ENCODE data around the gene ZNF112.
A peak's percentile ranks its signal among the peaks of the same experiment; 100 is the strongest.

The ZNF112 gene

GRCh38 chr19:44313231-44313630 is 43.2 kb downstream of the ZNF112 start:
- Mint-ChIP-seq H3K9me3 (peaks cover 14 to 31% of the 10 kb centered on the region in 2 donors), H3K27me3 (peaks cover 6% of the 10 kb centered on the region in 2 donors), H3K4me1 (peaks cover 7 to 11% of the 10 kb centered on the region in 2 donors), H3K4me3 (no peak overlapping the region), H3K27ac (no peak overlapping the region), H3K36me3 (peaks cover 6 to 14% of the 10 kb centered on the region in 2 donors)
- peak in 1 of 2 donors; percentile 41 for ATAC-seq (replicated peaks)
- no peak for DNase-seq

GRCh38 chr19:44308011-44308410 is 48.5 kb downstream of the ZNF112 start:
- Mint-ChIP-seq H3K36me3 (peaks cover 0 to 4% of the 10 kb centered on the region in 2 donors), H3K9me3 (peaks cover 7 to 8% of the 10 kb centered on the region in 2 donors), H3K27ac (no peak overlapping the region), H3K4me1 (peaks cover 2 to 6% of the 10 kb centered on the region in 2 donors), H3K27me3 (peaks cover 6 to 8% of the 10 kb centered on the region in 2 donors), H3K4me3 (no peak overlapping the region)
- DNase-seq (no peak), ATAC-seq (replicated peaks) (no peak)

- ATAC-seq (replicated peaks) (no peak), DNase-seq (no peak)
- Mint-ChIP-seq H3K27ac (no peak overlapping the region), H3K9me3 (peaks cover 7 to 8% of the 10 kb centered on the region in 2 donors), H3K36me3 (peaks cover 5 to 15% of the 10 kb centered on the region in 2 donors), H3K27me3 (peaks cover 6 to 8% of the 10 kb centered on the region in 2 donors), H3K4me1 (peaks cover 2 to 6% of the 10 kb centered on the region in 2 donors), H3K4me3 (no peak overlapping the region)
These were observed 50.2 kb downstream of the ZNF112 start for GRCh38 chr19:44306283-44306682.

- Mint-ChIP-seq H3K9me3 (peaks cover 7 to 8% of the 10 kb centered on the region in 2 donors), H3K4me3 (peak overlapping the region in 1 of 2 donors; percentile 95), H3K4me1 (peaks cover 2 to 6% of the 10 kb centered on the region in 2 donors), H3K27ac (no peak overlapping the region), H3K36me3 (peaks cover 10 to 21% of the 10 kb centered on the region in 2 donors), H3K27me3 (peaks cover 6 to 8% of the 10 kb centered on the region in 2 donors)
- DNase-seq = no peak
- no peak for ATAC-seq (replicated peaks)
These were observed 51.0 kb downstream of the ZNF112 start for GRCh38 chr19:44305457-44305856.

DNA sequence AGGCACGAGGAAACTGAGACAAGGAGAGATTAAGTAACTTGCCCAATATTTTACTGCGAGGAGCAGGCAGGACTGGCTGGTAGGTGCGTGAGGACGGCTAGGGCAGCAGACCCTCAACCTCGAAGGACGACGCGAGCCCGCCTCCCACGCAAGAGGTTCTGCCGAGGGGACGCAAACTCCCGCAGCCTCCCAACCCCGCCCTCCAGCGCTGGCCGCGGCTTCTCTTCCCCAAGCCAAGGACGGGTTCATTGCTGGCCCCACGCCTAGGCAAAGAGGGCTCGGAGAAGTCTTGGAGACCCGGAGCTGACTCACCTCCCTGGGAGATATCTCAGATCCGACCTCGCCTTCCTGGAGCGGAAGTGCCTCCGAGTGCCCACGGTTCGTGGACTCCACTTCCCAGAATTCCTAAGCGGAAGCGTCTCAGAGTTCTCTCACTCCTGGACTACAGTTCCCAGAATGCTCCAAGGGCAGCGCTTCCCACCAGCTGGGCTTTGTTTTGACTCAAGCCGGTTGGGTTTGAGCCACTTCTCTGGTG is 51.8 kb downstream of the ZNF112 start, which contains the start of gene ZNF235:
TSS of gene ZNF235 (minus strand) at position 367 of the 535 bp plus-strand sequence. CDS start 1,621 bp downstream, outside the sequence.
- ATAC-seq (replicated peaks) (peak; percentile 95 to 98), DNase-seq (peak; percentile 82)
- peak within 1 kb of the TSS; percentile 89 to 95 for H3K4me3 Mint-ChIP-seq
- H3K27me3 Mint-ChIP-seq = peaks cover 6 to 8% of the 10 kb centered on the region in 2 donors
- peaks cover 2 to 6% of the 10 kb centered on the region in 2 donors for H3K4me1 Mint-ChIP-seq
- peaks cover 5 to 8% of the 10 kb centered on the region in 2 donors for H3K9me3 Mint-ChIP-seq
- peak within 1 kb of the TSS; percentile 86 for H3K27ac Mint-ChIP-seq
- H3K36me3 Mint-ChIP-seq = peaks cover 16 to 28% of the 10 kb centered on the region in 2 donors

DNA sequence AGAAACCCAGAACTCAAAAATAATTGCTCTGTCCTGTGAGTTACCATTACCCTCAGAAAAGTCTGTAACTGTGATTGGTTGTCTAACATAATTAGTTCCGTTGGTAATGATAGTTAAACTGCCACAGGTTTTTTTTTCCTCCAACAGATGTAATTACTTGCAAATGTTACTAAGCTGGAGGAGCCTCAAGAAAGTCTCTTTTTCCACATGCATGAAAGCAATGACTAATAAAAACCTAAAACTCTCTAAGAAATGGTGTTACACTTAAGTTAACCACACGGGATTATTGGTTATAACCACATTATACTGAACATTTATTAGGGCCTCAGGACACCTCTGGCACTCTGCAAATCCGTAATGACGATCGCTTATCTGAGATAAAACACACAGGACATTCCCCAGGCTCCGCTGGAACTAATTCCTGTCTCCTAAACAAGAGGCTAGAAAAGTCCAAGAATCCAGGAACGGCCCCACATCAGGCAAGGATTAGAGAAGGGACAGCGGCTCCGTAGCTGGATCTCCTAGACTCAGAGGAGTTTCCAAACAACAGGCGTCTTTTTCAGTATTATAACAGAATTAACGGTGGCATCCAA is 52.4 kb downstream of the ZNF112 start:
- DNase-seq (no peak), ATAC-seq (replicated peaks) (peak; percentile 30 to 52)

DNA sequence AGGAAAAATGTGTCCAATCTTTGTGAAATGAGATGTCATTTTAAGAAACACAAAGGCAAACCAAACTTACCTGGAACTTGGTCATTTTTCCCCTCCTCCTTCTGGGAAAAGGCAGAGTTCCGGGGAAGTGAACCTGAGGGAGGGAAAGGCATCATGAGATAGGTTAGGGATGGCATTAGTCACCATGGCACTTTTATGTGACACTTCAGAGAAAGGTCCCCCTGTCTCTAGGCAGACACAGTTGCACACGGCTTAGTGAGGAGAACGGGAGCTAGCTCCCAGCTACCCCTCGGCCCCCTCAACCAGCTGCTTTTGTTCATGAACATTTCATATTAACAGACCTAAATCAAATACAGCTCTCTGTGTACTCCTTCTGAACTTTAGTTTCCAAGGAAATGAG is 53.2 kb downstream of the ZNF112 start:
- DNase-seq = no peak
- no peak overlapping the region for H3K27ac Mint-ChIP-seq
- ATAC-seq (replicated peaks) = no peak
- H3K27me3 Mint-ChIP-seq = peaks cover 1 to 3% of the 10 kb centered on the region in 2 donors
- H3K36me3 Mint-ChIP-seq = peaks cover 28 to 40% of the 10 kb centered on the region in 2 donors
- H3K4me1 Mint-ChIP-seq = peaks cover 2 to 6% of the 10 kb centered on the region in 2 donors
- peaks cover 1 to 4% of the 10 kb centered on the region in 2 donors for H3K9me3 Mint-ChIP-seq
- no peak overlapping the region for H3K4me3 Mint-ChIP-seq

More for the DNA sequence above, 52.4 kb downstream of the ZNF112 start:
- Mint-ChIP-seq H3K27ac (peak overlapping the region; percentile 86), H3K36me3 (peaks cover 20 to 33% of the 10 kb centered on the region in 2 donors), H3K4me1 (peaks cover 2 to 6% of the 10 kb centered on the region in 2 donors), H3K9me3 (peaks cover 5 to 8% of the 10 kb centered on the region in 2 donors), H3K27me3 (peaks cover 6 to 8% of the 10 kb centered on the region in 2 donors), H3K4me3 (peak overlapping the region; percentile 89 to 95)

DNA sequence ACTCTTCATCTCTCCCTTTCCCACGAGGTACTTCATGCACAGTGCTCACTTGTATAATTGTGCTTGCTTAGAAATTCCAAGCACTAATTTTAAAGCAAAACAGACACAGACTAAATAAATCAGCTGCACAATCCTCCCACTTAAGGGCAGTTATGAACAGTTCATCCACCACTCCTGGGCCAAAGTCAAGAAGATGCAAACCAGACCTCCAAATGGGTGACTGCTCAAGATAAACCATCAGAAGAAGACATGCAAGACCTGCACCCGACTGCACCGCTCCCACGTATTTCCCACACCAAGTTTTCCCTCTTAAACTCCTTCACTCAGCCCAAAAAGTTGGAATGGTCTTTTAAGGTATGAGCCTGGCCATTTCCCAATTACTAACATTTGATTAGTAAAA is 71.5 kb downstream of the ZNF112 start:
- DNase-seq (no peak), ATAC-seq (replicated peaks) (no peak)
- no peaks in the 10 kb centered on the region for H3K27me3 Mint-ChIP-seq
- H3K4me1 Mint-ChIP-seq = no peaks in the 10 kb centered on the region
- H3K27ac Mint-ChIP-seq = peak overlapping the region; percentile 38
- peaks cover 33% of the 10 kb centered on the region in 2 donors for H3K9me3 Mint-ChIP-seq
- H3K36me3 Mint-ChIP-seq = peaks cover 60 to 71% of the 10 kb centered on the region in 2 donors
- H3K4me3 Mint-ChIP-seq = no peak overlapping the region

GRCh38 chr19:44282846-44283245 is 73.6 kb downstream of the ZNF112 start:
- DNase-seq = no peak
- Mint-ChIP-seq H3K4me1 (no peaks in the 10 kb centered on the region), H3K9me3 (peaks cover 26 to 34% of the 10 kb centered on the region in 2 donors), H3K4me3 (no peak overlapping the region), H3K36me3 (peaks cover 46 to 70% of the 10 kb centered on the region in 2 donors), H3K27ac (no peak overlapping the region), H3K27me3 (no peaks in the 10 kb centered on the region)
- no peak for ATAC-seq (replicated peaks)

- ATAC-seq (replicated peaks) (no peak), DNase-seq (no peak)
- peaks cover 26 to 33% of the 10 kb centered on the region in 2 donors for H3K9me3 Mint-ChIP-seq
- H3K27me3 Mint-ChIP-seq = no peaks in the 10 kb centered on the region
- no peaks in the 10 kb centered on the region for H3K4me1 Mint-ChIP-seq
- H3K36me3 Mint-ChIP-seq = peaks cover 44 to 71% of the 10 kb centered on the region in 2 donors
- no peak overlapping the region for H3K4me3 Mint-ChIP-seq
- H3K27ac Mint-ChIP-seq = no peak overlapping the region
These were observed 75.6 kb downstream of the ZNF112 start for GRCh38 chr19:44280916-44281315.

- Mint-ChIP-seq H3K4me3 (no peak overlapping the region), H3K27me3 (no peaks in the 10 kb centered on the region), H3K9me3 (peaks cover 33 to 46% of the 10 kb centered on the region in 2 donors), H3K36me3 (peaks cover 52 to 78% of the 10 kb centered on the region in 2 donors), H3K27ac (no peak overlapping the region), H3K4me1 (no peaks in the 10 kb centered on the region)
- DNase-seq = no peak
- ATAC-seq (replicated peaks) = no peak
These were observed 78.2 kb downstream of the ZNF112 start for GRCh38 chr19:44278181-44278690.

DNA sequence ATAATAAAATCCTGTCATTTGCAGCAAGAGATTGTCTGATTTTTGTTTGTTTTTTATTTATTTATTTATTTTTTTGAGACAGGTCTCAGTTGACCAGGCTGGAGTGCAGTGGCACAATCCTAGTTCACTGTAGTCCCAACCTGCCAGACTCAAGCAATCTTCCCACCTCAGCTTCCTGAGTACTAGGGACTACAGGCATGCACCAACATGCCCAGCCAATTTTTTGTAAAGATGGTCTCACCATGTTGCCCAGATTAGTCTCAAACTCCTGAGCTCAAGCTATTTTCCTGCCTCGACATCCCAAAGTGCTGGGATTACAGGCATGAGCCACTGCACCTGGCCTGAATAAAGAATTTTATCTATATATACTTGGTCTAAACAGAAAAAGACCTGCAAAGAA is 79.1 kb downstream of the ZNF112 start:
- Mint-ChIP-seq H3K27ac (no peak overlapping the region), H3K4me3 (no peak overlapping the region), H3K9me3 (peaks cover 33 to 46% of the 10 kb centered on the region in 2 donors), H3K4me1 (no peaks in the 10 kb centered on the region), H3K27me3 (no peaks in the 10 kb centered on the region), H3K36me3 (peaks cover 56 to 81% of the 10 kb centered on the region in 2 donors)
- ATAC-seq (replicated peaks) (no peak), DNase-seq (no peak)

Measured in stimulated activated naive B cell treated with anti-CD40 and anti-IgM and Interleukin-4, amounts not matched to agents 10 μg/mL and 1 μg/mL and 100 μg/mL, for 72 hours (primary cell).